Measurements from ENCODE around the gene DYNLT4. TPM values are rescaled to one million over a fixed set of nuclear protein-coding genes. Genes with fewer than 3 reads are reported as not detected.
A peak's percentile ranks its signal among the peaks of the same experiment; 100 is the strongest.

The DYNLT4 gene
- total and polyA plus RNA-seq, 2 of the 13 experiments (the other 11 are each of a cell fraction or from before 2014, with no cell fraction given): 0.77 TPM; not detected in 1

GRCh38 chr1:44786138-44786840 lies 20.9 kb downstream of the DYNLT4 start (continued):
- TF ChIP-seq BCLAF1 (IDR thresholded peaks at IDR 0.05) (no peak), POLR2A (IDR thresholded peaks at IDR 0.05; ENCODE audit: insufficient read depth in 1 of 2, low read depth in 2 of 2, low read length in 2 of 2) (no peak; a peak in 1 of 4 replicates), SMARCC2 (IDR thresholded peaks at IDR 0.05) (0 out of 2 replicates have a peak, but pooled peaks have one; percentile 10), TAF15 (IDR thresholded peaks at IDR 0.05; ENCODE audit: low read depth, low read length, poor library complexity, severe bottlenecking) (no peak), TSC22D2 (CRISPR knock-in tag; IDR thresholded peaks at IDR 0.05; ENCODE audit: borderline replicate concordance) (no peak), LRRFIP1 (CRISPR knock-in tag; conservative IDR thresholded peaks at IDR 0.05) (no peak), SNRNP70 (IDR thresholded peaks at IDR 0.05; ENCODE audit: low read depth, low read length) (no peak), ZNF674 (CRISPR knock-in tag; IDR thresholded peaks at IDR 0.05; ENCODE audit: low read depth) (no peak), STAT5B (CRISPR knock-in tag; IDR thresholded peaks at IDR 0.05) (0 out of 2 replicates have a peak, but pooled peaks have one; percentile 70), SRF (IDR thresholded peaks at IDR 0.05; ENCODE audit: low read depth, low read length) (no peak), ZZZ3 (CRISPR knock-in tag; IDR thresholded peaks at IDR 0.05; ENCODE audit: borderline replicate concordance) (no peak), KLF13 (CRISPR knock-in tag; IDR thresholded peaks at IDR 0.05) (no peak), BRD4 (CRISPR knock-in tag; IDR thresholded peaks at IDR 0.05) (peak; percentile 60; the same call in 1 of the 2 replicates), ZBTB3 (CRISPR knock-in tag; IDR thresholded peaks at IDR 0.05; ENCODE audit: borderline replicate concordance, low read depth) (no peak), ZNF710 (CRISPR knock-in tag; IDR thresholded peaks at IDR 0.05; ENCODE audit: borderline replicate concordance) (no peak), YY1 (IDR thresholded peaks at IDR 0.05; ENCODE audit: insufficient read depth, insufficient replicate concordance, low read depth, low read length) (peak; percentile 52), JUN (CRISPR knock-in tag; IDR thresholded peaks at IDR 0.05) (no peak), ZNF724P (CRISPR knock-in tag; IDR thresholded peaks at IDR 0.05; ENCODE audit: borderline replicate concordance) (no peak), ZNF350 (CRISPR knock-in tag; IDR thresholded peaks at IDR 0.05; ENCODE audit: borderline replicate concordance, low read depth) (0 out of 2 replicates have a peak, but pooled peaks have one; percentile 25), IRX3 (CRISPR knock-in tag; IDR thresholded peaks at IDR 0.05; ENCODE audit: borderline replicate concordance, low read depth) (no peak), IRF2 (CRISPR knock-in tag; IDR thresholded peaks at IDR 0.05) (no peak), NCOA5 (CRISPR knock-in tag; IDR thresholded peaks at IDR 0.05) (no peak)
